GF-D8 (cell line): Measurements from ENCODE around the gene ZAP70.
"Not testable (repeated sequence)": the region's sequence is repeated elsewhere in the genome, so short reads cannot be mapped to it uniquely, and the experiment has no call there.

Experiments
- DNase-seq: peaks from one replicate; lab custom pipeline; 2025; lab: John Stamatoyannopoulos, UW

Gene ZAP70

DNA sequence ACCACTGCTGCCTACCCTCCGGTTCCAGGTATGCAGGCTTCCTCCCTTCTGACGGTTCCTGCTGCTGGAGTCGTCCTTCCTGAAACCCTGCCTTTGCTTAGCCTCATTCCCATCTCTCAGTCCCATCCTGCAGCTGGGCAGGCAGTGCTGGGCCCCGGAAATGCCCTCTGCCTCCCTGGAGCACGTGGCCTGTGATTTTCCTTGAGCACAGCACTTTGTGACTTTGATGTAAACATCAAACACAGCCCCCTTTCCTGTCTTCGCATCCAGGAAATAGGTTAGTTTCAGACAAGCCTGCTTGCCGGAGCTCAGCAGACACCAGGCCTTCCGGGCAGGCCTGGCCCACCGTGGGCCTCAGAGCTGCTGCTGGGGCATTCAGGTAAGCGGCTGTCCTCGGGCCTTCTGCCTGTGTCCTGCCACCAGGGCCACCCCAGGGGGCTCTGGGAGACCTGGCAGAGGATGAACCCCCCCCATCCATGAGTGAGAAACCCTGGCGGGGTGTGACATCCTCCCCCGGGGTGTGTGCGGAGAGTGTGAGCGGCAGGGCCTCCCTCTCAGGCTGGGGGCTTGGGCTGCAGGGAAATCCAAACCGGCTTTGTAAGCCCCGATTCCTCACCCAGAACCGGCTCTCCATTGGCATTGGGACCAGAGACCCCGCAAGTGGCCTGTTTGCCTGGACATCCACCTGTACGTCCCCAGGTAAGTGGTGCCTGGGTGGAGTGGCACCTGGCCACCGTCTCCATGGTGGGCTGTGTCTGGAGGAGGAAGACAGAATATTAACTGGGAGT is at the start of gene ZAP70:
ZAP70 (plus strand) TSS at position 281 of the 788 bp plus-strand sequence. CDS start 10,461 bp downstream, outside the sequence.
- no peak for DNase-seq

DNA sequence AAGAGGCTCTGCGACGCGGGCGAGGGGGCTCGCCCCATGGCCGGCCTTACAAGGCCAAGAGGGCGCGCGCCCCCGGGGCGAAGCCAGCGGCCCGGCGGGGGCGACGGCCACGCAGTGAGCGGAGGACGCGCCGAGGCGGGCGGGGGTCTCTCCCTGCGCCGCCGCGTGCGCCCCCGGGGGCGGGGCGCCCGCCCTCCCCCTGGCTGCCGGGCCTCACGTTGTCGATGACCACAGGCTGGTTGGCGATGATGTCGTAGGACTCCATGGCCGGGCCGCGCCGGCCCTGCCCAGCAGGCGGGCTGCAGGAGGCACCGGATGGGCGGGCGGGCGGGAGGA is 49.8 kb upstream of the ZAP70 start:
- no peak for DNase-seq

GRCh38 chr2:97663962-97664635 is 49.3 kb upstream of the ZAP70 start, which contains the start of gene ACTR1B:
TSS of gene ACTR1B (minus strand) at chr2:97664044. CDS start at chr2:97663890, 154 bp downstream.
- peak; percentile 96 for DNase-seq

GRCh38 chr2:97664636-97664970 is 48.8 kb upstream of the ZAP70 start:
- DNase-seq = peak; percentile 58

- DNase-seq = no peak
Observed at GRCh38 chr2:97669448-97669847, 43.9 kb upstream of the ZAP70 start, which contains the start of gene C2orf92. TSS of gene C2orf92 (plus strand) at chr2:97669713. CDS start at chr2:97669789, 76 bp downstream.

DNA sequence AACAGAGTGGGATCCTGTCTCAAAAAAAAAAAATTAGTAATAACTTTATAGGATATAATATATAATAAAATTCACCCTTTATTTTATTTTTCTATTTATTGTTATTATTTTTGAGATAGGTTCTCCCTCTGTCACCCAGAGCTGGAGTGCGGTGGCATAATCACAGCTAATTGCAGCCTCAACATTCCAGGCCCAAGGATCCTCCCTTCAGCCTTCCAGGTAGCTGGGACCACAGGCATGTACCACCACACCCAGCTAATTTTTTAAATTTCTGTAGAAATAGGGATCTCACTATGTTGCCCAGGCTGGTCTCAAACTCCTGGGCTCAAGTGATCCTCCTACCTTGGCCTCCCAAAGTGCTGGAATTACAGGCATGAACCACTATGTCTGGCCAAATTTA is 42.9 kb upstream of the ZAP70 start:
- DNase-seq = no peak

DNA sequence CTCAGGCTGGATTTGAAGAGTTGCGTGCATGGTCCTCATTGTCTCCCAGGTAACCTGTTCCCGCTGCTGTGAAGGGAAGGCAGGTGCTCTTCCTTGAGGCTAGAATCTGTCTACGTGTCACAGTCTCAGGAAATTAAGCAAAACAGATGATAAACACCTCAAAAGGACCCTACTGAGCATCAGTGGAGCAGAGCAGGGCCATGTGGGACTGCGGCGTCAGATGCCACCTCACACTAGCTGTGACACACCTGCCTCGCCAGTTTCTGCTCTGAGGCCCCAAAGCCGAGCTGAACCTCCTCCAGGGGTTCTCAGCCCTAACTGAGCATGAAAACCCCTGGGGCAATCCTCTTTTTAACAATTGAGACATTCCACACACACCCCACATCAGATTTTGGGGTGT is 41.9 kb upstream of the ZAP70 start:
- no peak for DNase-seq

DNA sequence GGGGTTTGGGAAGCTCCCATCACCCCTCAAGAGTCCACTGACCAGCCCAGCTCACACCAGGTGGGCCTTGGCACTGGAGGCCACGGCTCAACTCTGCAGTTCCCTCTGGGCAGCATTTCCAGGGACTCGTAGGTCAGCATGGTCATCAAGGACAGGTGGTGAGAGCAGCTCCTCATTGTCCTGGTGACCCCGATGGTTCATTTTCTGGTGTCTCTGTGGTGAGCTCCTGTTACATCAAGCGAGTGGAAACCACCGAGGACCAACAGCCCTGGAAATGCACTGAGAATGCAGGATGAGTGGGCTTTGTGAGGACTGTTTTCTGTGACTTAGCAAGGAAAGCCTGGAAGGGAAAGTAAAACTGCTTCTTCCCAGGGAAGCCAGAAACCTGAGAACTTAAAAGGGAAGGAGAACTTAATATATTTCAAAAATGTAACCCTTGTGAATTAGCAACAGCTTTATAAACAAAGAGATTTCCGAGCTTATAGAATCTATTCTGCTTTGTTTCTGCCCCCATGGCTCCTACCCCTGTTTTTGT is 40.7 kb upstream of the ZAP70 start:
- not testable (repeated sequence) for DNase-seq

GRCh38 chr2:97673182-97673914 is 40.0 kb upstream of the ZAP70 start:
- DNase-seq = no peak

DNA sequence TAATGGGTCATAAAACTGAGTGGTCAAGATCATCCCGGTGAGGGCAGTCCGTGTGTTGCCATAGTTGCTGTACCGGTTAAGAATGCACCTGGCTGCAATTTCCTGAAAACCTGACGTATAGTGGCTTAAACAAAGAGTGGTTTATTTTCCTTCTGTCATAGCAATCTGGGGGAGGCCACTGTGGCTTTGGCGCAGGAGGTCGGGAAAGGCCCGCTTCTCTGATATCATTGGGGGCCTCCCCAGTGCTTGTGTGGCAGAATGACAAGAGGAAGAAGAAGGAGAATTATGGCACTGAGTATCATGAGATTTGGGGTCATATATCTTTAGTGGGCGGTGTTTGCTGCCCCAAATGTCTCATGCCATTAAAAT is 39.5 kb upstream of the ZAP70 start:
- no peak for DNase-seq

DNA sequence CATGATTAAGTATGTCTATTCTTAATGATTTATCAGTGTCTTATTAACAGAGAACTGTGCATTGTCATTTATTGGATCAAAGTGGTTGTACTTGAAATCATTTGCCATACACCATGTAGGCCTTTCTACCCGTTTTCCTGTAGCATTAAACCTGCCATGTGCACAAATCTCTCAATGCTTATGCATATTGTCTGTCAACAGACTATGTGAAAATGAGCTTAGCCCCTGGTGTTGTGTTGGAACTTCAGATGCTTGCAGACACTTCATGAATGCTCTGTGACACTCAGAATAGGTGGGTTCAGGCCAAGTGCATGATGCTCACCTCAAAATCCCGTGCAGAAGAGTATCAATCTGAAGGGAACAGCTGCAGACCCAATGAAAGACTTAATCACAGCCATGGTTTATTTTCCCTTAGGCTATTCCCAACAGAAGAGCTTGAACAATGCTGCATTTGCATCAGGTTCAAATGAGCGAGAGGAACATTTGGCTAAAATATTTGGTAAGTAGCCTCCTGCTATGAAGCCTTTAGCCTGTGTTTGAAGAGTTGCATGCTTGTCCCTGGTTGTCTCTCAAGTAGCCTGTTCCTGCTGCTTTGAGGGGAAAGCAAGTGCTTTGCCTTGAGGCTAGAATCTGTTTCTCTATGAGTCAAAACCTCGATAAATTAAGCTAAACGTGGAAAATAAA is 37.8 kb upstream of the ZAP70 start:
- no peak for DNase-seq

GRCh38 chr2:97676620-97677019 is 36.8 kb upstream of the ZAP70 start:
- no peak for DNase-seq

- DNase-seq = no peak
Observed at GRCh38 chr2:97677480-97677879, 35.9 kb upstream of the ZAP70 start.

DNA sequence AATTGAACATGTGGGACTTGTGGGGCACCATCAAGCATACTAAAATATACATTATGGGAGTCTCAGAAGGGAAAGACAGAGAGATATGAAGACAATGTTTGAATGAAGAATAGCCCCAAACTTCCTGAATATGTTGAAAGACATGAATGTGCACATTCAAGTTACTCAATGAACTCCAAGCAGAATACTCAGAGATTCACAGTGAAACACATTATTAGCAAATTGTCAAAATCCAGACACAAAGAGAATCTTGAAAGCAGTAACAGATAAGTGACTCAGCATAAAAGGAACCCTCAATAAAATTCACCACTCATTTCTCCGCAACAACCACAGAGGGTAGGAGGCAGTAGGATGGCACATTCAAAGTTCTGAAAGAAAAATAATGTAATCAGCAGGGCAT is 35.1 kb upstream of the ZAP70 start:
- DNase-seq = peak; percentile 10

GRCh38 chr2:97687235-97687634 is 26.1 kb upstream of the ZAP70 start:
- not testable (repeated sequence) for DNase-seq

GRCh38 chr2:97688062-97688827 is 25.1 kb upstream of the ZAP70 start:
- no peak for DNase-seq

DNA sequence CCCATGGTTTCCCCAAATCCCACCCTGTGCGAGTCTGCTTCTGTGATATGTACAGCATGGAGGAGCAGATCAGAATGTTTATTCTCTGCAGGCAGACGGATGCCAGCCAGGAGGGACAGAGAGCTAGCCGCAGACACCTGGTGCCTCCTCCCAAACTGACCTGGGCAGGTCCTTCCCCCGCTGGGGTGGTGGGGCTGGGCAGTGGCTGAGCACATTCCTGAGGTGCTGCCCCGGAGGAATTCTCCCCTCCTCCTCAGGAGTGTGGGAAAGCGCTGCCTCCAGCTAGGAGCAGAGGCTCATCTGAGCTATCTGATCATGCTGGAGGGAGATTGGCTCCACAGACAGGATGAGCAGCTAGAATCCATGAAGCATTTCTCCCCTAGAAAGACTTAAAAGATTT is 22.2 kb upstream of the ZAP70 start:
- DNase-seq = no peak

DNA sequence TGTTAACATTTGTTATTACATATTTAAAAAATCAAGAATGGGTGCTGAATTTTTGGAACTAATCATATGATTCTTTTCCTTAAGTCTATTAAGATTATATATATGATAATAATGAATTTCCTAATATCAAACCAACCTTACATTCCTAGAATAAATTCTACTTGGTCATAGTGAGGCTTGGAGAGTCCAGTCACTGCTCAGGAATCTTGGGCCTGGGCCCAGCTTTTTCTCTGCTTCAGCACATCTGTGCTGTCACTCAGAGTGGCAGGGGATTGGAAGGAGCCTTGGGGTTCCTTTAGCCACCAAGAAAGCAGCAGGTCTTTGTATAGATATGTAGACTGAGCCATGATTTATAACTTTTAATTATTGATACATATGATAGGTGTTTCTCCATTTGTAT is 19.9 kb upstream of the ZAP70 start:
- DNase-seq = no peak

DNA sequence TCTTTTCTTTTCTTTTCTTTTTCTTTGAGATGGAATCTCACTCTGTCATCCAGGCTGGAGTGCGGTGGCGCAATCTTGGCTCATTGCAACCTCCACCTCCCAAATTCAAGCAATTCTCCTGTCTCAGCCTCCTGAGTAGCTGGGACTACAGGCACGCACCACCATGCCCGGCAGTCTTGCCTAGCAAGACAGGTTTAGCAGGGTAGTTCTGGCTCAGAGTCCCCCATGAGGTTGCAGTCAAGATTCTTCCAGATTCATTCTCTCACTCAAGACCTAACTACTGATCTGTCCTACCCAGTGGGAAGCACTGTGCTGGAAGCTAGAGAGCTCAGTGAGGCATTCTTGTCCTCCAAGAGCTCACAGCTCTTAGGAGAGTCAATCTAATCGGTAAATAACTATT is 17.6 kb upstream of the ZAP70 start:
- no peak for DNase-seq

- DNase-seq = peak; percentile 47
Observed at GRCh38 chr2:97697252-97698235, 15.8 kb upstream of the ZAP70 start.
